ENCODE results near the gene TBCB. TPM values are rescaled to one million over a fixed set of nuclear protein-coding genes. Genes with fewer than 3 reads are reported as not detected.

TBCB gene
- total and polyA plus RNA-seq, 9 donors = 94.3 to 175 (median 144) TPM

- Histone ChIP-seq H3K36me3 (no peaks in the 10 kb centered on the region), H3K27ac (no peak overlapping the region), H3K4me3 (no peak overlapping the region), H3K4me1 (ENCODE audit: insufficient read depth) (peaks cover 5% of the 10 kb centered on the region), H3K9me3 (no peaks in the 10 kb centered on the region), H3K27me3 (no peaks in the 10 kb centered on the region)
- no peak for DNase-seq
- TF ChIP-seq CTCF (IDR thresholded peaks at IDR 0.05) (no peak), EP300 (IDR thresholded peaks at IDR 0.05) (no peak), POLR2A (IDR thresholded peaks at IDR 0.05) (no peak)
- WGBS, 3 donors = 96% methylated on average over 3 of the region's 3 CpGs
- intact Hi-C loops (cut with DNase I) = no loop called here
These were observed 6.6 kb upstream of the TBCB start for GRCh38 chr19:36108684-36109083.

GRCh38 chr19:36110487-36111199 is 4.6 kb upstream of the TBCB start, which contains the start of gene OVOL3:
OVOL3 (plus strand) TSS chr19:36111143; CDS start chr19:36111203, 60 bp downstream.
- intact Hi-C loops (cut with DNase I) = no loop called here
- no peak for DNase-seq
- TF ChIP-seq EP300 (IDR thresholded peaks at IDR 0.05) (no peak), POLR2A (IDR thresholded peaks at IDR 0.05) (no peak), CTCF (IDR thresholded peaks at IDR 0.05) (no peak)
- no peaks in the 10 kb centered on the region for H3K9me3 ChIP-seq
- H3K4me3 ChIP-seq = no peak within 1 kb of the TSS
- H3K27ac ChIP-seq = no peak within 1 kb of the TSS
- H3K4me1 ChIP-seq (ENCODE audit: insufficient read depth) = peaks cover 5% of the 10 kb centered on the region
- H3K36me3 ChIP-seq = no peaks in the 10 kb centered on the region
- H3K27me3 ChIP-seq = no peaks in the 10 kb centered on the region
- 30 to 89% (median 87%) methylated on average over 1 of the region's 1 CpG for WGBS, 3 donors

- intact Hi-C loops (cut with DNase I) = no loop called here
- no peak for DNase-seq
- 68 to 76% (median 70%) methylated on average over 12 to 13 of the region's 13 CpGs for WGBS, 3 donors
- no peak overlapping the region for H3K27ac ChIP-seq
- H3K36me3 ChIP-seq = no peaks in the 10 kb centered on the region
- H3K9me3 ChIP-seq = no peaks in the 10 kb centered on the region
- TF ChIP-seq EP300 (IDR thresholded peaks at IDR 0.05) = no peak
- peaks cover 9% of the 10 kb centered on the region for H3K4me1 ChIP-seq (ENCODE audit: insufficient read depth)
- H3K27me3 ChIP-seq = no peaks in the 10 kb centered on the region
- H3K4me3 ChIP-seq = no peak overlapping the region
These were observed 4.1 kb upstream of the TBCB start for GRCh38 chr19:36111200-36111539.

- Histone ChIP-seq H3K9me3 (no peaks in the 10 kb centered on the region), H3K4me1 (ENCODE audit: insufficient read depth) (peaks cover 12% of the 10 kb centered on the region), H3K36me3 (no peaks in the 10 kb centered on the region), H3K4me3 (no peak overlapping the region), H3K27me3 (no peaks in the 10 kb centered on the region), H3K27ac (no peak overlapping the region)
- DNase-seq = no peak
- TF ChIP-seq POLR2A (IDR thresholded peaks at IDR 0.05) (no peak), EP300 (IDR thresholded peaks at IDR 0.05) (no peak), CTCF (IDR thresholded peaks at IDR 0.05) (no peak)
- 90 to 95% (median 92%) methylated on average over 10 of the region's 10 CpGs for WGBS, 3 donors
- intact Hi-C loops (cut with DNase I) = no loop called here
These were observed 2.6 kb upstream of the TBCB start for GRCh38 chr19:36112678-36113077.

GRCh38 chr19:36113425-36113824 is 1.8 kb upstream of the TBCB start:
- Histone ChIP-seq H3K4me1 (ENCODE audit: insufficient read depth) (peaks cover 12% of the 10 kb centered on the region), H3K27ac (no peak overlapping the region), H3K9me3 (no peaks in the 10 kb centered on the region), H3K36me3 (no peaks in the 10 kb centered on the region), H3K4me3 (no peak overlapping the region), H3K27me3 (no peaks in the 10 kb centered on the region)
- 74 to 85% (median 74%) methylated on average over 34 of the region's 34 CpGs for WGBS, 3 donors
- intact Hi-C loops (cut with DNase I) = no loop called here
- peak in 3 of 5 donors; percentile 40 to 52 (median 41) for DNase-seq
- TF ChIP-seq POLR2A (IDR thresholded peaks at IDR 0.05) = no peak
- TF ChIP-seq EP300 (IDR thresholded peaks at IDR 0.05) = no peak
- no peak for TF ChIP-seq CTCF (IDR thresholded peaks at IDR 0.05)

Measured in ovary (tissue), 9 donors.